GM21825 (cell line): ENCODE results near the gene PODXL2.
"Not testable (repeated sequence)": the region's sequence is repeated elsewhere in the genome, so short reads cannot be mapped to it uniquely, and the experiment has no call there.

Source experiments
- ATAC-seq: cut with Tn5 transposase; IDR thresholded peaks from one replicate; pipeline ENCODE4 v1.9.1; 2021; ENCODE audit warnings: mild to moderate bottlenecking, moderate library complexity; ENCODE audit not compliant: unreplicated experiment

PODXL2 gene

DNA sequence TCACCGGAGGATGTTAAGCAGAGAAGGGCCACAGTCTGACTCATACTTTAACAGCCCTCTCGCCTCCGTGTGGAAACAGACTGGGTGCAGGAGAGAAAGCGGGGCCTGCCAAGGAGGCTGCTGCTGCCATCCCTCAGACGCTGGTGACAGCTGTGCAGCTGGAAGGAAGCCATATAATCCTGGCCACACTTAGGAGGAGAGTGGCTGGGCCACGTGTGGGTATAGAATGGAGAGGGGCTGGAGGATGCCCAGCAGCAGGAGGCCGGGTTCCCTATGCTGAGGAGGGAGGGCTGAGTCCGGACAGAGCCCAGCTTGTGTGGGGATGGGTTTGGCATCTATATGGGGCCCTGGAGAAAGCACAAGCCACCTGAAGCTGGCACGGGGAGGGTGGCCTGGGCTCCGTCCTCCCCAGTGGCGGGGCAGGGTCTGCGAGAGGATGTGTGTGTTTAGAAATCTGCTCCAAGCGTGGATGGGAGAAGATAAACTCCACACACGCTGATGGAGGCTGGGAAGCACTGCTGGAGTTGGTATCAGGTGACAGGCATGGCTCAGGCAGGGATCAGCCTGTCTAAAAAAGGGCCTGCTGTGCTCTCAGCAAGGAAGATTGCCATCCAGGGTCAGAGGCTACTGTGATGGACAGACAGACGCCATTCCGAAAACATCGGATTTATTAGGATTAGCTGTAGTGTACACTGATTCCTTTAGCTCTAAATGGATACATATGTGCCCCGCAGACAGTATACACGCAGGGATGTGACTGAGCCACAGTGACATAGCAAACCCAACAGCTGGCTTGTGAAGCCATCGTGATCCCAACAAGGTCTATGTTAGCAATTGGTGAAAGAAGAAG lies 59.7 kb downstream of the PODXL2 start:
- ATAC-seq: no peak

DNA sequence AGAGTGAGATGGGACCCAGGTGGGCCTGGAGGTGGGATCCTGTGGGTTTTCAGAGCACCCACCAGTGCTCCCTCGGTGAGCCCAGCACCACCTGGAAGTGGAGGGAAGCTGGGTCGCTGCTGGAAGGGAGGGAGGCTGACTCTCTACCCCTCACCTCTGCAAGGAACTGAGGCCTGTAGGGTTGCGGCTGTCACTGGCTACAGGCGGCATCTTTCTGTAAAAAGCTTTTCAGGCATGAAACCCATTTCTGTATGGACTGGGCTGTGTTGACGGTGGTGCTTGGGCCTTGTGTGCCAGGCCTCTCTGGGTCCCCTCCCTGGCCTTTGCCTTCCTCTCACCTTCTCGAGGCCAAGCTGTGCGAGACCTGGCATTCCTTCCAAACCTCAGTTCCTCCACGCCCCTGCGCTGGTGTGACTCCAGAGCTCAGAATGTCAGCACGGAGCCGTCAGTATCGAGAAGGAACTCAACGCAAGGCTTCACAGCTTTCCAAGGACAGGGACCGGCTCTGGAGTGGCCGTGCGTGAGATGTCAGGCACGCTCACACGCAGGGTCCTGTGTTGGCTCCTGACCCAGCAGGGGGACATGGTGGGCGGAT lies 60.4 kb downstream of the PODXL2 start:
- ATAC-seq: no peak

DNA sequence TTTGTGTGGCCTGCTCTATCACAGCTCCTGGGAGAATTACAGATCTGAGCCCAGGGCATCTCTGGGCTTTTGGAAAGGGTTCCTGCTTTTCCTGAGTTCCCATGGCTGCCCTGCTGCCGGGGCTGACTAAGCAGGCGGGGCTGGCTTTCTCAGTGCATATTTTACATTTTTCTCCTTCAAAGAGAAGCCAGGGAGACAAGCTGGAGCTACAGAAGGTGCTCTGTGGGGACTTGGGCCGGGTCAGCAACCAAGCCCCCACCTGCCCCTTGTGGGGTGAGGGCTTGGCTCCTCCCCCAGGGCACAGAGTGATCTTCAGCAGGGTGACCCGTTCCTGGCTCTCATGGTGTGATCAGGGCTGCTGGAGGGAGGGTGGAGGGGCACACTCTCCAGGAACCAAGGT lies 61.1 kb downstream of the PODXL2 start:
- no peak for ATAC-seq

DNA sequence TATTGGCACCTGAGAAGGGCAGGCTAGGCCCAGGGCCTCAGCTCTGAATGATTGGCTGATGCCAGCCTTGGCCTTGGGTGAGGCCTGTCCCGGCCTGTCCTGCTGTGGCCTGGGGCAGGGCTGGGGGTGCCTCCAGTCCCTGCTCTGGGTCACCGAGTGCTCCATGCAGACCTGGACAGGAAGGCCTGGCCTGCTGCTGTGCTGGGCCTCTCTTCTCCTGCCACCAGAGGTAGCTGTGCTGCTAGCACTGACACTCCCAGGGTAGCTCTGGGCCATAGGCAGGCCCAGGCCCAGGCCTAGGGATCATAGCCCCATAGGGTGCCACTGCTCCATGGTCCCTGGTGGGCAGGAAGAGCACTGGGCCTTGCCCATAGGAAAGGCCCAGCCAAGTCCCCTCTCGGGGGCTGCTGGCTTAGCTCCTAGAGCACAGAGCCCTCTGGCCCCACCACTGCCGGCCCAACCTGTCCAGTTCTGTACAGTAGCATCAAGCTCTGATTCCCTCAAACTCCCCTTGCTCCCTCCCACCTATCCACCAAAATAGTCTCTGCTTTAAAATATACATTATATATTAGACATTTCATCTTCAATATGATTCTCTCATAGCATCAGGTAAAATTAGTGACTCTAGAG lies 62.0 kb downstream of the PODXL2 start:
- ATAC-seq: no peak

DNA sequence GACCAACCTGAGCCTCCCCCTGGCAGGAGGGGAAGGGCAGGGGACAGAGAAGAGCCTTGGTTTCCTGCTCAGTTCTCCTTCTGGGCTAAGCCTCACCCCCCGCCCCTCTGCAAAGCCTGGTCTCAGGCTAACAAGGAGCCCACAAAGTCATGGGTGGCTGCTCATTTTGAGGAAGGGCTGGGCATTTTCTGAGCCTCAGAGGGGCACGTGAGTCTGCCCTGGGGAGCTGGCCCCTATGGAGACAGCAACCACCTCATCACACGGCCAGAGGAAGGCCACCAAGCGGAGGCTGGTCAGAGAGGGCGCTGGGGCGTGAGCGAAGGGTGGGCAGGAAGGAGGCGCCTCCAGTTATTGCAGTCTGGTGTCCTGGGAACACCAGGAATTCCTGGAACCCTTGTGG lies 62.5 kb downstream of the PODXL2 start:
- ATAC-seq: no peak

DNA sequence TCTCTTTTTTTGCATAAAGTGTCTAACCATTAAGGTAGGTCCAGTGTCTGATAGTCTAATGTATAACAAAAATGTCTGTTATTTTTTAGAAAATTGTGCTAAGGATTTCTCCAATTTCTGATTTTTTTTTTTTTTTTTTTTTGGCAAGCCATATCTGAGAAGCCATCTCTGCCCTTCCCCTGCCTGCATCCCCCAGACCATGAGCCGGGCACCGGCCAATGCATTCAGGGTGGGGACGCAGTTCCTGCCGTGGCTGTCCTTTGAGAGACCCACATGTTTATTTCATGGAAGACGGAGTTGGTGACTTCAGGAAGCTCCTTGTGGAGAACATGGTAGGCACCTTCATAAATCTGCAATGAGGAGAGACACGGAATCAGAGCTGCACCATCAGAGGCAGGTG lies 63.0 kb downstream of the PODXL2 start:
- ATAC-seq: no peak

DNA sequence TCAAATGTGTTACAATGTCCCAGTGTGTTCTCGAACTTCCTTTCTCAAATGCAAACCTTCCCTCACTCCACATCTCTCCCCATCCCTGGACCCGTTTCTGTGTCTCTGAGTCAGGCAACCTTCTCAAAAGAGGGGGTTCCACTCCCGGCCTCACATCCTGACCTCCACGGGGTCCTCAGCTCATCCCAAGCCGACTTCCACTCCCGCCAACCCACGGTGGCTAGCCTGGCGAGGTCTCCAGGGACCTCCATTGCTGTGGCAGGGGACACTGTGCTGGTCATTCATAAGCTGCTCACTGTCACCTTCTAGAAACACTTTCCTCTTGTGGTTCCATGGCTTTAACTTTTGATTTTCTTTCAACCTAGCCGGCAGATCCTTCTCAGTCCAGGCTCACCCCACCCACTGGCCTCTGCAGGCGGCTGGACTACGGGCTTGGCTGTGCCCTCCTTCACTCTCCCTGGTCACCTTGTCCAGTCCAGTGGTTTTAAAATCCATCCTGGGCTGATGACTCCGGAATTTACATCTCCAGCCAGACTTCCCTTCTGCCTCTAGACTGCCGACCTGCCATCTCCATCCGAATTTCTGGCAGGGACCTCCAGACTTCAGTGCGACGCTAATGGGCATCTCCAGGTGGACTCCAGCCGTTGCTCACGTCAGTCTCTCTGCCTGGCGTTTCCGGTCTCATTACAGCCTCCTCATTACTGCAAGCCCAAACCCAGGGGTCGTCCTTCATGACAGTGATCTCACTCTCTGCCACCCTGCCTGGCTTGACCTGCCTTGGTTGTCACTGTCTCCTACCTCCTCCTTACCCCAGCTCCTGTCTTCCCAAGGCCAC lies 63.7 kb downstream of the PODXL2 start:
- no peak for ATAC-seq

DNA sequence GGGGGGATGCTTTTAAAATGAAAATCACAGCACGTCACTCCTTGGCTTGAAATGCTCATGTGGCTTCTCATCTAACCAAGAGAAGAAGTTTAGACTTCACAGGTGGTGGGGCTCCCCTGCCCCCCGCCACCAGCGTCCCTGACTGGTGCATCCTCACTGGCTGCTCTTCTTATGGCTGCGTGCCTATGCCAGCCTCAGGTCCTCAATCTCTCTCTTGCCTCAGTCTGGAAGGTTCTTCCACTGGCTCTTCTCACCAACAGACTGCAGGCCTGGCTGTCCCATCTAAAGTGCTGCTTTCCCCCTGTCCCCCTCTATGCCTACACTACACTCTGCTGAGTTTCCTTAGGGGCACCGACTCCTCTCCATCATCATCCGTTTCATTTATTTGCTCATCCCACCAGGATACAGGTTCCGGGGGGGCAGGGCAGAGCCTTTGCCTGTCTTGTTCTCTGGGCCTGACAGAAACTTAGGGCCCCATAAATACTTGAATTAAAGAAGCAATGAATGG lies 64.4 kb downstream of the PODXL2 start:
- ATAC-seq: no peak

DNA sequence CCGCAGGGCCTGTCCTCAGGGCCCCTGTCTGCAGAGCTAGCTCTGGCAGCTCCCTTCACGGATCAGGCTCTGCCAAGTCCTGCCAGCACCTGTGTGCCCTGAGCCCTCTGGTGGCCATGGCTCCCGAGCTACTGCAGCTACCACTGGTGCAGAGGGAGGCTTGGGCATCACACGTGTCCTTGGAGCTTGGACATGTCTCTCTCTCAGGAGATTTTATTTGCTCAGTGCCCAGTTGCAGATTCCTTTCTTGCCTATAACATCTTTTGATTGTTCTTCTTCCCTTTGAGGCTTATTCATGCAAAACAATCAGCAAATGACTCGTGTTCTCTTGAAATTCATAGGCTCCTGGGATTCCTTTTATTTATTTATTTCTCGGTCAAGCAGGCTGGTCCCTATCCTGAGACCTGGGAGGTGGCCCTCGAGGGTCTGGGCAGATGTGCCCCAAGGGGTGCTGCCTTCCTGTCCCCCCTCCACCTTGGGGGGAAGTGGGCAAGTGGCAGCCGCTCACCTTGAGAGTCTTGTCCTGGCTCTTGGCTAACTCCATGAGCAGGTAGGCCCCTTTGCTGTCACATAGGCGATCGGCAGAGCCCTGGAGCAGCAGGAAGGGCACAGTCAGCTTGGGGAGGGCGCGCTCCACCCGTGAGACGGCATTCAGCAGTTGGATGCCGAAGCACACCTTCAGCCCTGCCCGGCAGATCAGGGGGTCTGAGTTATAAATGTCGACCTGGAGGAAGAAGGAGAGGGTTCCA lies 65.7 kb downstream of the PODXL2 start:
- ATAC-seq: no peak

DNA sequence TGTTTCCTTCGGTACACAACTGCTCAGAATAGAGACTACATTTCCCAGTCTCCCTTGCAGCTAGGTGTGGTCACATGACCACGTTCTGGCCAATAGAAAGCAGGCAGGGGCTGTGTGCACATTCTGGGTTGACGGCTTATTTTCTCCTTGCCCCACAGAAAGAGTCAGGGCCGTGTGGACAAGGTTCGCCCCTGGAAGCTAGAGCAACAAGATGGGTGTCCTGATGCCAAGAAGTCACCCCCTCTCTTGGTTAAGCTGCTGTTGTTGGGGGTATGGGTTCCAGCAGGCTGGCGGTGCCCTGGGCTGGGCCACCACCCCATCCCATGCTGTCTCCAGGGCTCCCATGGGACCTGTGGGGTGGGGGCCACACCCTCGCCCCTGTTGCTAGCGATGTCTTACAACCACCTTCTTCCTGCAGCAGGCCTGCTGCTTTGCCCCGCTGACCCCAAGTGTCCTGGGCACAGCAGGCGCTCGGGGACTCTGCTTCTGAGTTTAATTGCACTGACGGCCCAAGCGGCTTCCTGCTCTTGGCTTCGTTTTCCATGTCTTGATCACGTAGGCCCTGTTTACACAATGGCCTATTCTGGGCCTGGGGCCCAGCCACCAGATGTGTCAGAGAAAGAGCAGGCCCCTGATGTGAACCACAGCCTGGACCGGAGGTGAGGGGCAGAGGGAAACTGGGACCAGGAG lies 68.7 kb downstream of the PODXL2 start:
- ATAC-seq: no peak

DNA sequence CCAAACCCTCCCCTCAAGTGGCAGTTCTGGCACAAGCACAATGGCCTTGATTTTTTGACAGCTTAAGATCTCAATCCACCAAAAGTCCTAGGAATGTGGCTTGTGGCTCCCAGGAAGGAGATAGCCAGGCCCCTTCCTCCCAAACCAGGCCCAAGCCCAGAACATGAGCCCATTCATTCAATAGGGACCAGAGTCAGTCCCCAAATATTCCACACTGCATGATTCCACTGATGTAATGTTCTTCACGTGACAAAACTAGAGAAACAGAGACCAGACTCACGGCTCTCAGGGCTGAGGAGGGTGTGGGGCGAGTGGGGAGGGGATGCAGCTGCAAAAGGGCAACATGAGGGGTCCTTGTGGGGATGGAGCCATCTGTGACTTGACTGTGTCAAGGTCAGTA lies 69.3 kb downstream of the PODXL2 start:
- no peak for ATAC-seq

DNA sequence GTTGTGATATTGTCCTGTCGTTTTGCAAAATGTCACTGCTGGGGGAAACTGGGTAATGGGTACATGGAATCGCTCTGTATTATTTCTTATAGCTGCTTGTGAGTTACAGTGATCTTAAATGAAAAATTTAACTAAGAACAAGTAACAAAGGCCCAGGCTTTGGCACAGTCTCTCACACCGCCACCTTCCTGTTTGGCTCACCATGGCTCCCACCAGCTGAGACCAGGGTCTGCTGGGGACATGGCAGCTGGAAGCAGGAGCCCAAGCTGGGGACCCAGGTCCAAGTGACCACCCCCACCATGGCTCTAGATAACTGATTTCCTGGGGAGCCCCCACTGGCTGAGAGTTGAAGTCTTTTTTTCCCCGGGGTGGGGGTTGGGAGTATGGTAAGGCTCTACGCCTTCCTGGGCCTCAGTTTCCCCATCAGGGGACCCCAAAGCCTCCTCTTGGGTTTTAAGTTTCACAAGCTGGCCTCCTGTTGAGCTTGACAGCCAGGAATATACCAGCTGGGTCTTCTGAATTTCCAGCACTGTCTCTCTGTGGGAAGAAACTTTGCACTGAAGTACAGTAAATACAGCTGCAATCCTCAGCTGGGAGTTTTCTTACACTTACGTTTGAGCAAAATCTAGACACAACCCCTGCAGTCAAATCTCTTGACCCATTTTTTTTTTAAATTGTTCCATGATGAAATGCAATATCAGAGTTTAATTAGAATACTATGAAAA lies 69.9 kb downstream of the PODXL2 start:
- no peak for ATAC-seq

DNA sequence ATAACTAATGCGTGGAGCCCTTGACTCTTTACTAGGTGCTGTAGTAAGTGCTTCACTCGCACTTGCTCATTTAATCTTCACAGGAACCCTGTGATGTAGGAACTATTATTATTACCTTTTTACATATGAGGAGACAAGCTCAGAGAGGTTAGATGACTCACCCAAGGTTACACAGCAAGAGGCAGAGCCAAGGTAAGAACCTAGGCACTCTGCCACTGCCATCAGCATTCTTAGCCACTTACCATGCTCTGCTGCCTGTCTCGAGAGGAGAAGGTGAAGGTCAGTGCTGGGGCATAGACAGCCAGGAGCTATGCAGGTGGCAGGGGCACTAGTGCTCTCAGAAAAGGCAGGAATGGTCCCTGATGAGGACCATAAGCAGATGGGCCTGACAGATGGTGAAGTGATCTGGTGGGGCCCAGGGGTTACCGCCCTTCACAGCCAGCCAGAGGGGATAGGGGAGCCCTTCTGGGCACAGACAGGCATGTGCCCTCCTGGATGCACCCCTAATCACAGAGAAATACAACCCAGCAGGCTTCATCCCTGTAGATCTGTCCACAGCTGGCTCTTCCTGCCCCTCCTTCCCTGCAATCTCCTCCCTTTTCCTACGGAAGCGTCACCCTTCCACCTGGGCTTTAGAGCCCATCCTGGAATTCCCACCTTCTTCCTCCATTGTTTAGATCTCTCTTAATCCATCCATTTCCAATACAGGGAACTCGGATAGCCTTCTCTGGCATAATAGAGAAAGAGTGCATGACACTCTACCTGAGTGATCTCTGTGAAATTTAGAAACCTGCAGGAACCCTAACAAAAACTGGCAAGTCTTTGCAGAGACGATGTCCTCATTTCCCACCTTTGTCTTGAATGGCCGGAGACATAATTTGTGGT lies 70.7 kb downstream of the PODXL2 start:
- no peak for ATAC-seq

DNA sequence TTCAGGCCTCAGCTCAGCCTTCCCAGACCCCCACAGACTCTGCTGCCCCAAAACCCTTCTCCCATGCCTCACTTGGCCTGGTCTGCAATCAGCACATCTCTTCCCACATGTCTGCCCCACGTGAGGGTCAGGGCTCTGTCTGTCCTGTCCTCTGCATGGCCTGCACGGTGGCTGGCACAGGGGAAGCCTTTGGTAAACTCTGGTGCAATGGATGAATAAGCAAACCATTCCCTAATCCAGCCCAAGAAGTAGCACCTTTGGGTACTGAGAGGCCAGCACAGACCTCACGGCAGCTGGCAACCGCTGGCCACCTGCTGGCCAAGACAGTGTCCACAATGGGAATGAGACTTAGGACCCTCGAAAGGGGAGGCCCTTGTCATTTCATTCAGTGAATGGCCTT lies 71.4 kb downstream of the PODXL2 start:
- no peak for ATAC-seq

DNA sequence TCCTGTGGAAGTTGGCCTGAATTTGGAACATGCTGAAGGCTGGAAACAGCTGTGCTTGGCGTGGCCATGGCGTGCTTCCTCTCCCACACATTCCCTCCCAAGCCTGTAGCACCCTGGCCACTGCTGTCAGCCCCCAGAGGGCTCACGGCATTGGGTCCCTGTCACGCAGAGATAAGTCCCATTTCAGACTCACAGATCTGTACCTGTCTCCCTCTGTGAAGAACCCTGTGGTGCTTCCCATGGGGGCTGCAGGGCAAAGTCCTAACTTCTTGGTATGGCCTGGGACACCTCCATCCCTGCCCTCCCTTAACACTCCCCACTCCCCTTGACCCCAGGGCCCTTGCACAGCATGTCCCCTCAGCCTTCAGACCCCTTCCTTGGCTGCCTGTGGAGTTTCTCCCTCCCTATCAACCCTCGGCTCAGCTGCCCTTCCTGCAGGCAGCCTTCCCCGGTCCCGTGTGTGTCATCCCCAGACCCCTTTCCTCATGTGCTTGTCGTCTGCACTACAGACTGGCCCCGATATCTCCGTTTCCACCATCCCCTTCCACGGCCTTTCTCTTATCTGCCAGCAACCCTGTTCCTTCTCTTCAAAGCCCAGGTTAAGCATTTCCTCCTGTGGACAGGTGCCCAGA lies 72.4 kb downstream of the PODXL2 start:
- ATAC-seq: no peak

DNA sequence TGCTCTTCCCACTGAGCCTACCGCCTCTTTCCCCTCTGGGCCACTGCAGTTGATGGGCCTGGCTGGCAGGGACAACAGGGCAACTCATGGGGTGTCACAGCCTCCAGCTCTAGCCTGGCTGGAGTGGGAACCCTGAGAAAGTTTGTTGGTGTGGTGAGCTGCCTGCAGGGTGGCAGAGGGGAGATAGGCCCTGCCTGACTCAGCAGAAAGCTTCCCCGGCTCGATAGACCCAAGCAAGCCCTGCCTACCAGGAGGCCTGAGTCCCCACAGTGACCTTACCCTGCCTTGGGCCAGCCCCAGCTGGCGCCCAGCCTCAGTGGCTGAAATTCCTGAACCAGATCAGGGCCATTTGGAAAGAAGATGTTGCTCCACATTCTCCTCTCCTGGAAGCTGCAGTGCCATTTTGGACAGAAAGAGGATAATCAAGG lies 73.2 kb downstream of the PODXL2 start:
- ATAC-seq: no peak

DNA sequence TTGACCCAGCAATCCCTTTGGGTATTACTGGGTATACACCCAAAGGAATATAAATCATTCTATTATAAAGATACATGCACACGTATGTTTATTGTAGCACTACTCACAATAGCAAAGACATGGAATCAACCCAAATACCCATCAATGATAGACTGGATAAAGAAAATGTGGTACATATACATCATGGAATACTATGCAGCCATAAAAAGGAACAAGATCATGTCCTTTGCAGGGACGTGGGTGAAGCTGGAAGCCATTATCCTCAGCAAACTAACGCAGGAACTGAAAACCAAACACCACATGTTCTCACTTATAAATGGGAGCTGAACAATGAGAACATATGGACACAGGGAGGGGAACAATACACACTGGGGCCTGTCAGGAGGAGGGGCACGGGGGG lies 75.9 kb downstream of the PODXL2 start:
- not testable (repeated sequence) for ATAC-seq

DNA sequence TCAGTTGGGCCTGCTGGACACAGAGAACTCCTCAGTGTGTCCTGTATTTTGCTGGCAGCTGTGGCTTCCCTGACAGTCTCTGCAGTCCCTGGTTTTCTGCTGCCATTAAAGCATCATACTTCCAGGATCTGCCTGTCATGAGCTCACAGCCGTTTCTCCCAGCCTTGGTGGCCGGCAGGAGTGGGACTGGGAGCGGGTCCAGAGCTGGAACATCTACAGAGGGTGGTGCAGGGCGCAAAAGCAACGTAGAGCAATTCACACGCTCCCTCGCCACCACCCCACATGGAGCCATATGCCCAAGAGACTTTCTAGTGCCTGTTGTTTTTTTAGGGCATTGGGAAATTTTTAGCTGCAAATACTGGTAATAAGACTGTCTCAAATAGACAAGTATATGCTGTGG lies 77.3 kb downstream of the PODXL2 start:
- ATAC-seq: no peak
